DND-41 (cell line): ENCODE results near the gene RGS7.

ENCODE experiments used
- CTCF ChIP-seq: IDR thresholded peaks from 2 replicates; pipeline ENCODE4 v1.5.1; 2012; ENCODE audit warnings: borderline replicate concordance, low read length, moderate library complexity, mild to moderate bottlenecking; ENCODE audit not compliant: poor library complexity, severe bottlenecking; ENCODE audit errors: extremely low read depth
- EZH2 ChIP-seq: IDR thresholded peaks from 3 replicates; pipeline ENCODE4 v1.6.1; 2012; ENCODE audit warnings: borderline replicate concordance, low read depth, mild to moderate bottlenecking, moderate library complexity, low read length, inconsistent platforms; ENCODE audit not compliant: severe bottlenecking

DNA sequence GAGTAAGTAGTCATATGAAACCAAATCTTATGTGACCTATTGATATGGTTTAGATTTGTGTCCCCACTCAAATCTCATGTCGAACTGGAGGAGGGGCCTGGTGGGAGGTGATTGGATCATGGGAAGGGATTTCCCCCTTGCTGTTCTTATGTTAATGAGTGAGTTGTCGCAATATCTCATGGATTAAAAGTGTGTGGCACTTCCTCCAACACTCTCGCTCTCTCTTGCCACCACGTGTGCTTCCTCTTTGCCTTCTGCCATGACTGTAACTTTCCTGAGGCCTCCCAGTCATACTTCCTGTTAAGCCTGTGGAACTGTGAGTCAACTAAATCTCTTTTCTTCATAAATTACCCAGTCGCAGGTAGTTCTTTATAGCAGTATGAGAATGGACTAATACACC lies 241.2 kb downstream of the RGS7 start:
- TF ChIP-seq CTCF (no peak), EZH2 (no peak)
